Measurements from ENCODE around the gene LAMA3.

Gene LAMA3

GRCh38 chr18:23968638-23969604, 279.7 kb downstream of the LAMA3 start:
- no peak overlapping the region for H4K8ac ChIP-seq (ENCODE audit: low read depth, low read length)
- no peaks in the 10 kb centered on the region for H3K9me3 ChIP-seq (replicated peaks in 1 of 2; ENCODE audit: control insufficient read depth in 2 of 2, insufficient read depth in 1 of 2, low read depth in 1 of 2, low read length in 2 of 2)
- H3K27ac ChIP-seq (replicated peaks; ENCODE audit: low read length): no peak overlapping the region
- no peak overlapping the region for H2AK5ac ChIP-seq (ENCODE audit: low read depth, low read length)
- H3K27me3 ChIP-seq (ENCODE audit: control insufficient read depth in 3 of 3, insufficient read depth in 3 of 3, low read depth in 1 of 3, low read length in 3 of 3): peaks cover 0 to 8% (median 0%) of the 10 kb centered on the region in 3 experiments
- no peak overlapping the region for H3K14ac ChIP-seq (ENCODE audit: low read length)
- no peak for DNase-seq (ENCODE audit: low spot score)
- no peaks in the 10 kb centered on the region for H3K79me1 ChIP-seq (ENCODE audit: low read depth, low read length)
- no peak overlapping the region for H2BK12ac ChIP-seq (ENCODE audit: low read length)
- H3K4ac ChIP-seq (ENCODE audit: low read length): no peak overlapping the region
- no peak overlapping the region for H3K9ac ChIP-seq (ENCODE audit: low read depth, low read length, poor library complexity)
- no peak overlapping the region for H2BK120ac ChIP-seq (ENCODE audit: low read depth, low read length)
- no peak overlapping the region for H2BK5ac ChIP-seq (ENCODE audit: low read length)
- H3K4me3 ChIP-seq (ENCODE audit: low read length in 2 of 2): no peak overlapping the region
- no peaks in the 10 kb centered on the region for H3K36me3 ChIP-seq (replicated peaks in 1 of 2; ENCODE audit: control insufficient read depth in 2 of 2, insufficient read depth in 2 of 2, low read length in 2 of 2)
- peaks cover 0 to 3% of the 10 kb centered on the region in 2 donors for H3K4me1 ChIP-seq (ENCODE audit: control insufficient read depth in 2 of 2, insufficient read depth in 1 of 2, low read depth in 1 of 2, low read length in 2 of 2)
- no peak overlapping the region for H4K91ac ChIP-seq (ENCODE audit: low read depth, low read length, poor library complexity)
- no peak overlapping the region for H3K23ac ChIP-seq (ENCODE audit: low read depth, low read length, poor library complexity)
- H3K18ac ChIP-seq (ENCODE audit: low read length): no peak overlapping the region
- H2BK15ac ChIP-seq (ENCODE audit: low read length): no peak overlapping the region
- no peak overlapping the region for H3K4me2 ChIP-seq (ENCODE audit: insufficient read depth, low read length, poor library complexity, severe bottlenecking)
- no peak overlapping the region for H2AFZ ChIP-seq (ENCODE audit: low read length)
- no CpG with 5 or more reads among the region's 4 CpGs for WGBS, 2 donors (ENCODE audit: extremely low coverage in 2 of 2, insufficient read length in 2 of 2, insufficient replicate concordance in 1 of 2)

DNA sequence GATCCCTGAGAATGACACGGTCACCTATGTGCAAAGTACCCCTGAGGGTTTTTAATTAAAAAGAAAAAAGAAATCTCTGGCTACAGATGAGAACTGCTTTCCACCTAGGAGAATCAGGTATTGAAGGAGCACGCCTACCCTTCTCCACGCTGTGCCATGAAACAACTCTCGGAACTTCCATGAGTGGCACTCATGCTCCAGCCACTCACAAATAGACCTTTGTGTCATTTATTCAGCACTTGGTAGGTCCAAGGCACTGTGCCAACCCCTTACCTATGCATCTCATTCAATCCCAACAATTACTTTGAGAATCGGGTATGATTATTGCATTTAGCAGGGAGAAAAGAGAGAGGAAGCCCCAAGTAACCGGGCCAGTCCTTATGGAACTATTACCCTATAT, 280.4 kb downstream of the LAMA3 start:
- WGBS, 2 donors (ENCODE audit: extremely low coverage in 2 of 2, insufficient read length in 2 of 2, insufficient replicate concordance in 1 of 2): no CpG with 5 or more reads among the region's 6 CpGs

DNA sequence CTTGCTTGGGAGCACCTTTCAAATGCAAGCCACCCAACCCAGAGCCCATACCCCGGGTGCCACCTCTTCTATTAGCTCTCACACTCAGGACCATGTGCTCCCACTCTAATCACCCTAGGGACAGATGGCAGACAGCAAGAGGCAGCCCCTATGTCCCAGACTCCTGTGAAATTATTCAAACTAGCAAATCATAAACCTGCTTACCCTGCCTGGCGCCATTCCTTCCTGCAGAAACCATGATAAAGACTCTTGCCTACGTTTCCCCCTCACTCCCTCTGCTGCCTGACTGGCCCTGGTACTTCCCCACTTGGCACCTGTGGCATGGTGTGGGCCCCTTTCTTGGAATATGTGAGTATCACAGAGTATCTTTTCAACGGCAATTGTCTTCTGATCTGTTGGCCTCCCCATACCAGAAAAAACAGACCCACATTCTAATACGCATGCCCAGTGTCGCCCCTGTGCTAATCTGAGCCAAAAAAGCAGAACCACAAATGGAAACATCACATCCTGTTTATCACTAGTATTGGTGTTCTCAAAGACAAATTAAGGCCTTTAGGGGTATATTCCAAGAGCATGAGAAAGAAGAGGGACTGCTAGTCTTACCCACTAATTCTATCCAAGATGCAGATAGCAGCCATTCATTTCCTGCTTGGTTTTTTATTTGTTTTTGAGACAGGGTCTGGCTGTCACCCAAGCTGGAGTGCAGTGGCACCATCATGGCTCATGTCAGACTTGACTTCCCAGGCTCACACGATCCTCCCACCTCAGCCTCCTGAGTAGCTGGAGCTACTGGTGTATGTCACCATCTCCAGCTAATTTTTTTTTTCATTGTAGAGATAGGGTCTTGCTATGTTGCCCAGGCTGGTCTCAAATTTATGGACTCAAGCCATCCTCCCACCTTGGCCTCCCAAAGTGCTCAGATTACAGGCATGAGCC, 281.2 kb downstream of the LAMA3 start:
- Histone ChIP-seq H2AK5ac (ENCODE audit: low read depth, low read length) (no peak overlapping the region), H2BK12ac (ENCODE audit: low read length) (no peak overlapping the region), H4K8ac (ENCODE audit: low read depth, low read length) (no peak overlapping the region)

More for the DNA sequence above, 280.4 kb downstream of the LAMA3 start:
- Histone ChIP-seq H3K18ac (ENCODE audit: low read length) (no peak overlapping the region), H3K36me3 (replicated peaks in 1 of 2; ENCODE audit: control insufficient read depth in 2 of 2, insufficient read depth in 2 of 2, low read length in 2 of 2) (no peaks in the 10 kb centered on the region), H3K27me3 (ENCODE audit: control insufficient read depth in 3 of 3, insufficient read depth in 3 of 3, low read depth in 1 of 3, low read length in 3 of 3) (peaks cover 0 to 8% (median 0%) of the 10 kb centered on the region in 3 experiments), H3K4me1 (ENCODE audit: control insufficient read depth in 2 of 2, insufficient read depth in 1 of 2, low read depth in 1 of 2, low read length in 2 of 2) (peaks cover 0 to 3% of the 10 kb centered on the region in 2 donors), H2BK120ac (ENCODE audit: low read depth, low read length) (no peak overlapping the region), H3K4me2 (ENCODE audit: insufficient read depth, low read length, poor library complexity, severe bottlenecking) (no peak overlapping the region), H3K4me3 (ENCODE audit: low read length in 2 of 2) (no peak overlapping the region), H3K9me3 (replicated peaks in 1 of 2; ENCODE audit: control insufficient read depth in 2 of 2, insufficient read depth in 1 of 2, low read depth in 1 of 2, low read length in 2 of 2) (no peaks in the 10 kb centered on the region), H4K91ac (ENCODE audit: low read depth, low read length, poor library complexity) (no peak overlapping the region), H3K27ac (replicated peaks; ENCODE audit: low read length) (no peak overlapping the region), H3K79me1 (ENCODE audit: low read depth, low read length) (no peaks in the 10 kb centered on the region), H3K4ac (ENCODE audit: low read length) (no peak overlapping the region), H2BK12ac (ENCODE audit: low read length) (no peak overlapping the region), H3K9ac (ENCODE audit: low read depth, low read length, poor library complexity) (no peak overlapping the region), H2BK15ac (ENCODE audit: low read length) (no peak overlapping the region), H3K14ac (ENCODE audit: low read length) (no peak overlapping the region), H2AK5ac (ENCODE audit: low read depth, low read length) (no peak overlapping the region), H2AFZ (ENCODE audit: low read length) (no peak overlapping the region), H4K8ac (ENCODE audit: low read depth, low read length) (no peak overlapping the region), H2BK5ac (ENCODE audit: low read length) (no peak overlapping the region), H3K23ac (ENCODE audit: low read depth, low read length, poor library complexity) (no peak overlapping the region)
- no peak for DNase-seq (ENCODE audit: low spot score)

More for the DNA sequence above, 281.2 kb downstream of the LAMA3 start:
- H3K79me1 ChIP-seq (ENCODE audit: low read depth, low read length): no peaks in the 10 kb centered on the region
- H3K27me3 ChIP-seq (ENCODE audit: control insufficient read depth in 3 of 3, insufficient read depth in 3 of 3, low read depth in 1 of 3, low read length in 3 of 3): peaks cover 0 to 5% (median 0%) of the 10 kb centered on the region in 3 experiments
- no peak overlapping the region for H4K91ac ChIP-seq (ENCODE audit: low read depth, low read length, poor library complexity)
- no CpG with 5 or more reads among the region's 7 CpGs for WGBS, 2 donors (ENCODE audit: extremely low coverage in 2 of 2, insufficient read length in 2 of 2, insufficient replicate concordance in 1 of 2)
- no peak overlapping the region for H3K14ac ChIP-seq (ENCODE audit: low read length)
- no peak overlapping the region for H2BK5ac ChIP-seq (ENCODE audit: low read length)
- no peak overlapping the region for H3K23ac ChIP-seq (ENCODE audit: low read depth, low read length, poor library complexity)
- no peak overlapping the region for H3K4ac ChIP-seq (ENCODE audit: low read length)
- no peak overlapping the region for H2BK15ac ChIP-seq (ENCODE audit: low read length)
- no peak overlapping the region for H2BK120ac ChIP-seq (ENCODE audit: low read depth, low read length)
- no peak overlapping the region for H3K27ac ChIP-seq (replicated peaks; ENCODE audit: low read length)
- no peak overlapping the region for H2AFZ ChIP-seq (ENCODE audit: low read length)
- no peaks in the 10 kb centered on the region for H3K9me3 ChIP-seq (replicated peaks in 1 of 2; ENCODE audit: control insufficient read depth in 2 of 2, insufficient read depth in 1 of 2, low read depth in 1 of 2, low read length in 2 of 2)
- peaks cover 0 to 3% of the 10 kb centered on the region in 2 donors for H3K4me1 ChIP-seq (ENCODE audit: control insufficient read depth in 2 of 2, insufficient read depth in 1 of 2, low read depth in 1 of 2, low read length in 2 of 2)
- no peak for DNase-seq (ENCODE audit: low spot score)
- H3K18ac ChIP-seq (ENCODE audit: low read length): no peak overlapping the region
- H3K36me3 ChIP-seq (replicated peaks in 1 of 2; ENCODE audit: control insufficient read depth in 2 of 2, insufficient read depth in 2 of 2, low read length in 2 of 2): no peaks in the 10 kb centered on the region
- H3K4me2 ChIP-seq (ENCODE audit: insufficient read depth, low read length, poor library complexity, severe bottlenecking): no peak overlapping the region
- no peak overlapping the region for H3K9ac ChIP-seq (ENCODE audit: low read depth, low read length, poor library complexity)
- H3K4me3 ChIP-seq (ENCODE audit: low read length in 2 of 2): no peak overlapping the region

Measured in neuronal stem cell (in vitro differentiated cells).